ENCODE data around the gene CACNA1C.
"Not testable (repeated sequence)": the region's sequence is repeated elsewhere in the genome, so short reads cannot be mapped to it uniquely, and the experiment has no call there.

CACNA1C gene

GRCh38 chr12:2490831-2491230 is 438.0 kb downstream of the CACNA1C start:
- in situ Hi-C loops (cut with HindIII; ENCODE audit: low pct_unique_long_range_greater_than_20kb, low sequenced_read_pairs) = no loop called here
- no peak for TF ChIP-seq JUND (IDR thresholded peaks at IDR 0.05; ENCODE audit: low read depth)

GRCh38 chr12:2491349-2491748 is 438.6 kb downstream of the CACNA1C start:
- DNase-seq (ENCODE audit: low read depth in 1 of 2, low spot score in 1 of 2); in situ Hi-C loops (cut with HindIII; ENCODE audit: low pct_unique_long_range_greater_than_20kb, low sequenced_read_pairs): not testable (repeated sequence)

More at GRCh38 chr12:2490831-2491230, 438.0 kb downstream of the CACNA1C start:
- no peak for DNase-seq (ENCODE audit: low read depth in 1 of 2, low spot score in 1 of 2)

GRCh38 chr12:2492236-2492635 is 439.4 kb downstream of the CACNA1C start:
- in situ Hi-C loops (cut with HindIII; ENCODE audit: low pct_unique_long_range_greater_than_20kb, low sequenced_read_pairs) = no loop called here
- no peak for DNase-seq (ENCODE audit: low read depth in 1 of 2, low spot score in 1 of 2)
- no peak for TF ChIP-seq JUND (IDR thresholded peaks at IDR 0.05; ENCODE audit: low read depth)

GRCh38 chr12:2493086-2493485 is 440.3 kb downstream of the CACNA1C start:
- TF ChIP-seq JUND (IDR thresholded peaks at IDR 0.05; ENCODE audit: low read depth) = no peak
- in situ Hi-C loops (cut with HindIII; ENCODE audit: low pct_unique_long_range_greater_than_20kb, low sequenced_read_pairs) = no loop called here
- DNase-seq (ENCODE audit: low read depth in 1 of 2, low spot score in 1 of 2) = no peak

GRCh38 chr12:2494486-2495192 is 441.9 kb downstream of the CACNA1C start:
- no peak for TF ChIP-seq JUND (IDR thresholded peaks at IDR 0.05; ENCODE audit: low read depth)
- DNase-seq (ENCODE audit: low read depth in 1 of 2, low spot score in 1 of 2) = no peak
- in situ Hi-C loops (cut with HindIII; ENCODE audit: low pct_unique_long_range_greater_than_20kb, low sequenced_read_pairs) = no loop called here

- in situ Hi-C loops (cut with HindIII; ENCODE audit: low pct_unique_long_range_greater_than_20kb, low sequenced_read_pairs) = no loop called here
- no peak for TF ChIP-seq JUND (IDR thresholded peaks at IDR 0.05; ENCODE audit: low read depth)
- DNase-seq (ENCODE audit: low read depth in 1 of 2, low spot score in 1 of 2) = no peak
Measured at GRCh38 chr12:2495417-2496112, 442.8 kb downstream of the CACNA1C start.

GRCh38 chr12:2498964-2499500 is 446.2 kb downstream of the CACNA1C start:
- in situ Hi-C loops (cut with HindIII; ENCODE audit: low pct_unique_long_range_greater_than_20kb, low sequenced_read_pairs) = no loop called here
- no peak for TF ChIP-seq JUND (IDR thresholded peaks at IDR 0.05; ENCODE audit: low read depth)
- DNase-seq (ENCODE audit: low read depth in 1 of 2, low spot score in 1 of 2) = peak in 1 of 2 experiments; percentile 62

- no peak for DNase-seq (ENCODE audit: low read depth in 1 of 2, low spot score in 1 of 2)
- in situ Hi-C loops (cut with HindIII; ENCODE audit: low pct_unique_long_range_greater_than_20kb, low sequenced_read_pairs) = no loop called here
- no peak for TF ChIP-seq JUND (IDR thresholded peaks at IDR 0.05; ENCODE audit: low read depth)
Measured at GRCh38 chr12:2501464-2502191, 448.8 kb downstream of the CACNA1C start.

GRCh38 chr12:2503036-2503435 is 450.2 kb downstream of the CACNA1C start:
- in situ Hi-C loops (cut with HindIII; ENCODE audit: low pct_unique_long_range_greater_than_20kb, low sequenced_read_pairs) = no loop called here

GRCh38 chr12:2503762-2504161 is 451.0 kb downstream of the CACNA1C start:
- TF ChIP-seq JUND (IDR thresholded peaks at IDR 0.05; ENCODE audit: low read depth) = no peak
- DNase-seq (ENCODE audit: low read depth in 1 of 2, low spot score in 1 of 2) = no peak
- in situ Hi-C loops (cut with HindIII; ENCODE audit: low pct_unique_long_range_greater_than_20kb, low sequenced_read_pairs) = no loop called here

More at GRCh38 chr12:2503036-2503435, 450.2 kb downstream of the CACNA1C start:
- no peak for TF ChIP-seq JUND (IDR thresholded peaks at IDR 0.05; ENCODE audit: low read depth)
- DNase-seq (ENCODE audit: low read depth in 1 of 2, low spot score in 1 of 2) = no peak

GRCh38 chr12:2504577-2504976 is 451.8 kb downstream of the CACNA1C start:
- no peak for TF ChIP-seq JUND (IDR thresholded peaks at IDR 0.05; ENCODE audit: low read depth)
- DNase-seq (ENCODE audit: low read depth in 1 of 2, low spot score in 1 of 2) = no peak
- in situ Hi-C loops (cut with HindIII; ENCODE audit: low pct_unique_long_range_greater_than_20kb, low sequenced_read_pairs) = no loop called here

GRCh38 chr12:2507814-2508213 is 455.0 kb downstream of the CACNA1C start:
- DNase-seq (ENCODE audit: low read depth in 1 of 2, low spot score in 1 of 2) = no peak
- no peak for TF ChIP-seq JUND (IDR thresholded peaks at IDR 0.05; ENCODE audit: low read depth)
- in situ Hi-C loops (cut with HindIII; ENCODE audit: low pct_unique_long_range_greater_than_20kb, low sequenced_read_pairs) = no loop called here

GRCh38 chr12:2509137-2509536 is 456.4 kb downstream of the CACNA1C start:
- no peak for TF ChIP-seq JUND (IDR thresholded peaks at IDR 0.05; ENCODE audit: low read depth)
- in situ Hi-C loops (cut with HindIII; ENCODE audit: low pct_unique_long_range_greater_than_20kb, low sequenced_read_pairs) = no loop called here
- DNase-seq (ENCODE audit: low read depth in 1 of 2, low spot score in 1 of 2) = no peak
